Osteocyte (in vitro differentiated cells): ENCODE measurements around the gene UPK3BL1. TPM values are rescaled to one million over a fixed set of nuclear protein-coding genes. Genes with fewer than 3 reads are reported as not detected.
"Not testable (repeated sequence)": the region's sequence is repeated elsewhere in the genome, so short reads cannot be mapped to it uniquely, and the experiment has no call there.

ENCODE experiments used
- DNase-seq: peaks from one replicate; pipeline ENCODE4 v3.0.0; 2021; ENCODE audit warnings: mixed read lengths; ENCODE audit not compliant: unreplicated experiment; ENCODE audit errors: extremely low spot score
- H3K27ac Mint-ChIP-seq: one replicate; pipeline ENCODE4 v1.8.0; 2021; ENCODE audit warnings: mild to moderate bottlenecking, mixed read lengths; ENCODE audit not compliant: unreplicated experiment
- H3K27me3 Mint-ChIP-seq: one replicate; pipeline ENCODE4 v1.8.0; 2021; ENCODE audit warnings: mixed read lengths; ENCODE audit not compliant: unreplicated experiment
- H3K36me3 Mint-ChIP-seq: one replicate; pipeline ENCODE4 v1.8.0; 2021; ENCODE audit warnings: mixed read lengths; ENCODE audit not compliant: unreplicated experiment
- H3K4me1 Mint-ChIP-seq: one replicate; pipeline ENCODE4 v1.8.0; 2021; ENCODE audit warnings: mixed read lengths; ENCODE audit not compliant: unreplicated experiment
- H3K4me3 Mint-ChIP-seq: one replicate; pipeline ENCODE4 v1.8.0; 2021; ENCODE audit warnings: mild to moderate bottlenecking, moderate library complexity, mixed read lengths; ENCODE audit not compliant: unreplicated experiment
- H3K9me3 Mint-ChIP-seq: one replicate; pipeline ENCODE4 v1.8.0; 2021; ENCODE audit warnings: mixed read lengths; ENCODE audit not compliant: unreplicated experiment
- total RNA-seq: library from RNA; stranded (reverse); gene quantifications from 2 replicates; pipeline ENCODE4 v1.2.1, GENCODE V29; 2021

UPK3BL1 gene
- total RNA-seq, 1 donor from 2014 or later = 16.4 TPM

DNA sequence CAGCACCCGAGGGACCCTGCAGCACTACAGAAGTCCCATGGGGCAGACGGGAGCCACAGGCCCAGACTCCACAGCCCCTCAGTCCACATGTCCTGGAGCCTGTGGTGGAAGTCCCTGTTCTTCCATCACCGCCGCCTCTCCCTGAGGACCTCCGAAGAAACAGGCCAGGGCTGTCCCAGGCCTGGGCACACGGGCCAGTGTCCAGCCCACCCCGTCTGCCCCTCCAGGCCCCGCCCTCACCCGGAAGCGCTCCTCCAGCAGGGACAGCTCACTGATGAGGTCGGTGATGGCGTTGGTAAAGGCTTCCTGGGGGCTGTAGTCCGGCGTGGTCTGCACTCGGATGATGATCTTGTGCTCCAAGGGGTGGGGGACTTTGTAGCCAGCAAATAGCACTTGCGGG lies 24.3 kb upstream of the UPK3BL1 start:
- H3K36me3 Mint-ChIP-seq, H3K27me3 Mint-ChIP-seq, H3K27ac Mint-ChIP-seq, H3K9me3 Mint-ChIP-seq, H3K4me3 Mint-ChIP-seq, H3K4me1 Mint-ChIP-seq, DNase-seq: not testable (repeated sequence)

DNA sequence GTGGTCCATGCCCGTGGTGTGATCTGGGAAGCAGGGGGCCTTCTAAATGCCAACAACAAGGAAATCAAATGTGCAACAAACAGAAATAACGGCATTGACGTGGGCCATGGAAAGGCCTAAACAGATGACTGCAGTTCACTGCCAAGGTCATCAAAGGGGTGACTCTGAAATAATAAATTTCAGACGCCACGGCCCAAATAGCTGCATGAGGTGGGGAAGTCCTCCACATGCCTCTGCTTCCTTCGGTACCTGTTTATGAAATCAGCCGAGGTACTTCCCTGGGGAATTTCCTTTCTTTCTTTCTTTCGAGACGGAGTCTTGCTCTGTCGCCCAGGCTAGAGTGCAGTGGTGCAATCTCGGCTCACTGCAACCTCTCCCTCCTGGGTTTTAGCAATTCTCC lies 22.2 kb upstream of the UPK3BL1 start:
- not testable (repeated sequence) for H3K4me1 Mint-ChIP-seq, H3K27ac Mint-ChIP-seq, H3K36me3 Mint-ChIP-seq, H3K4me3 Mint-ChIP-seq, H3K9me3 Mint-ChIP-seq, H3K27me3 Mint-ChIP-seq, DNase-seq

DNA sequence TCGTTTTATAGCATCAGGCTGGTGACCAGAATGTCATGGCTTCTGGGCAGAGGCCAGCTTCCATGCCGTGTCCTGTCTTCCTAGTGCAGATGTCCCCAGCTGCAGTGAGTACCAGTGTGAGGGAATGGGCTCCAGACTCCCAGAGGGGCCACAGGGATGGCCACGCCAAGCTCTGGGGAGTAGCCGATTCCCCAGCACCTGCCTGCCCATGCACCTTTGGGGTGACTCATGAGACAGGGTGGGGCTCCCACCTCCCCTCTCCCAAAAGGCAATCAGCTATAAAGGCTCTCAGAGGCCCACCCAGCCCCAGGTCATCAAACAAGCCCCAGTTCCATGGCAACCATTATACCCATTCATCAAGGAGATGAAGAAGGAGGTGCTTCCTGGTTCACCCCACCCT lies 7.3 kb upstream of the UPK3BL1 start, which contains the start of gene SPDYE2B:
SPDYE2B (plus strand) TSS at position 396 of the 400 bp plus-strand sequence. CDS start 2,030 bp downstream, outside the sequence.
- H3K9me3 Mint-ChIP-seq, H3K4me1 Mint-ChIP-seq, H3K36me3 Mint-ChIP-seq, H3K27me3 Mint-ChIP-seq, H3K4me3 Mint-ChIP-seq, DNase-seq, H3K27ac Mint-ChIP-seq: not testable (repeated sequence)

DNA sequence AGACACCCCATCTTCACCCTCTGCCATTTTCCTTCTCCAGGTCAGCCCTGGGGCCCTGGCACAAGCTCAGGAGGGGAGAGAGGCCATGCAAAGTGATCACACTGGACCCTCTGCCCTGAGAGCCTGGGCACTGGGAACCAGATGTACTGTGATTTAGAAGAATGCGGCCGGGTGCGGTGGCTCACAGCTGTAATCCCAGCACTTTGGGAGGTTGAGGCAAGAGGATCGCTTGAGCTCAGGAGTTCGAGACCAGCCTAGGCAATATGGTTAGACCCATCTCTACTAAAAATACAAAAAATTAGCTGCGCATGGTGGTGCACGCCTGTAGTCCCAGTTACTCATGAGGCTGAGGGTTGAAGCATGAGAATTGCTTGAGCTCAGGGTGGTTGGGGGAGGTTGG lies 5.2 kb upstream of the UPK3BL1 start:
- H3K4me1 Mint-ChIP-seq, H3K27ac Mint-ChIP-seq, DNase-seq, H3K4me3 Mint-ChIP-seq, H3K9me3 Mint-ChIP-seq, H3K27me3 Mint-ChIP-seq, H3K36me3 Mint-ChIP-seq: not testable (repeated sequence)

DNA sequence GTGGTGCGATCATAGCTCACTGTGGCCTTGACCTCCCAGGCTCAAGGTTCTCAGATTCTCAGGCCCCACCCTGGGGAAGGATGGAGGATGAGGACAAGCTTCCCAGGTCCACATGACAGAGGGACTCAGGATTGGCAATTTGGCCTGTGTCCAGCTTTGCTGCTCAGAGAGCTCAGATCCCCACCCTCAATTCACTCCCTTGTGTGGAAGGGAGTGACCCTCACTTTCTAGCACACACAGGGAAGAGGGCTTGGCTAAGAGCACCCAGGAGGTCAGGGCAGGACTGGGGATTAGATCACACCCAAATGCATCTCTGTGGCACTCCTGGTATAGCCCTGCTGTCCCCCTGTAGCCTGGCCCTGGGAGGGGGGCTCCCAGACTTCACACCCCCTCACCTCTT lies 813 bp upstream of the UPK3BL1 start:
- not testable (repeated sequence) for H3K4me1 Mint-ChIP-seq, H3K27ac Mint-ChIP-seq, H3K4me3 Mint-ChIP-seq, H3K9me3 Mint-ChIP-seq, H3K36me3 Mint-ChIP-seq, DNase-seq, H3K27me3 Mint-ChIP-seq

DNA sequence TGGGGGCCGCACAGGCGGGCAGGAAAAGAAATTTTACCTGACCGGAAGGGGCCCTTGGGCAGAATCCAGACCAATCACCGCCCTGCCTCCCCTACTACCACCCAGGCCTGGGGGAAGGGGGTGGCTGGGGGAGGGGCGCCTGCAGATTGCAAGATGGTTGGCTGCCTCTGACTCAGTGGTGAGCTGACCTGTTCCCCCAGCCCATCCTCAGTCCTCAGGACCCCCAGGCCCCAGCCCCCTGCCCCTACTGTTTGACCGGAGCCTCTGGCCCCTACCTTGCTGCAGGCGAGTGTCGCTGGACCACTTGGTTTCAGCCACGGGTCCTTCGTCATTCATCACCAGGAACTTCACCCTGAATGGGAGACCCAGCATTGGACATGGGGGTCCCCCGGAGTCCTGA lies 3.7 kb downstream of the UPK3BL1 start:
- H3K27ac Mint-ChIP-seq, H3K9me3 Mint-ChIP-seq, H3K4me1 Mint-ChIP-seq, H3K4me3 Mint-ChIP-seq, H3K36me3 Mint-ChIP-seq, H3K27me3 Mint-ChIP-seq: not testable (repeated sequence)
- peak; percentile 73 for DNase-seq

DNA sequence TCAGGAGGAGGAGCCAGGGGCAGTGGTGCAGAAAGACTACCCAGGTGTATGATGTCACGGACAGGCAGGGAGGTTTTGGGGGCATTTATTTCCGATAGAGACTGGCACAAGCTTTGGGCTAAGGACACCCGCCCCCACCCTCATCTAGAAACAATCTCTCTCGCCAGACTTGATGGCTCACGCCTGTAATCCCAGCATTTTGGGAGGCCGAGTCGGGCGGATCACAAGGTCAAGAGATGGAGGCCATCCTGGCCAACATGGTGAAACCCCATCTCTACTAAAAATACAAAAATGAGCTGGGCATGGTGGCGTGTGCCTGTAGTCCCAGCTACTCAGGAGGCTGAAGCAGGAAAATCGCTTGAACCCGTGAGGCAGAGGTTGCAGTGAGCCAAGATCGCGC lies 5.6 kb downstream of the UPK3BL1 start:
- not testable (repeated sequence) for H3K36me3 Mint-ChIP-seq, H3K9me3 Mint-ChIP-seq, H3K4me3 Mint-ChIP-seq, H3K4me1 Mint-ChIP-seq, H3K27ac Mint-ChIP-seq, DNase-seq, H3K27me3 Mint-ChIP-seq

DNA sequence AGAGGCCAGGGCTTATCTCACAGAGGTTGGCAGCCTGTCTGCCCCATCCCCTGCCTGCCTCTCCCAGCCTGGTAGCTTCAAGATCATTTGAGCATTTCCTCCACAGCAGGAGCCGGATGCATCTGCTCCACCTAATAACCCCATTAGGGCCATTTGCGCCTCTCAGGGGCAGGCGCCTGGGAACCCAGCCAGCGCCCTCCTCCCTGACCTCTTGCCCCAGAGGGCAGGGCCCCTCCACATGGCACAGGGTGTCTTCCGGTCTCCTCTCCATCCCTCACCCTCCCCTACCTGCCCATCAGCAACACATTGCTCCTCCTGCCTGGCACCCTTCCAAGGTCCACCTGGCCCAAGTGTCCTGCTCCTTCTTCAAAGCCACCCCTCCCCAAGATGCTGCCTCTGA lies 7.2 kb downstream of the UPK3BL1 start:
- H3K9me3 Mint-ChIP-seq, H3K27me3 Mint-ChIP-seq, DNase-seq, H3K4me1 Mint-ChIP-seq, H3K4me3 Mint-ChIP-seq, H3K36me3 Mint-ChIP-seq, H3K27ac Mint-ChIP-seq: not testable (repeated sequence)

DNA sequence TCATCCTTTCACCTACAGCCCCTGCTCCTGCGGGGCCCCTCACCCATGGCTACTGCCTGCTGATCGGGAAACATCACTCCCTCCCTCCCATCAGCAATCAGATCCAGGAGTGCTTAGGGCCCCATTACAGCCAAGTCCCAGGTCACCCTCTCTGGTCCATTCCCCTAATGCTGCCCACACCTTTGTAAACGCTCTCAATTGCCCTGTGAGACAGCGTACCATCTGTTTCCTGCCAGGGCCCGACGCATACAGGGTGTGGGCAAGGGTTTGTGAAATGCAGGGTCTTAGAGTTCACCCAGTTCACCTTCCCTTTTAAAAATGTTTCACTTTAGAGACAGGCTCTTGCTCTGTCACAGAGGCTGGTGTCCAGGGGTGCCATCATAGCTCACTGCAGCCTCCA lies 8.3 kb downstream of the UPK3BL1 start:
- H3K9me3 Mint-ChIP-seq = not testable (repeated sequence)

DNA sequence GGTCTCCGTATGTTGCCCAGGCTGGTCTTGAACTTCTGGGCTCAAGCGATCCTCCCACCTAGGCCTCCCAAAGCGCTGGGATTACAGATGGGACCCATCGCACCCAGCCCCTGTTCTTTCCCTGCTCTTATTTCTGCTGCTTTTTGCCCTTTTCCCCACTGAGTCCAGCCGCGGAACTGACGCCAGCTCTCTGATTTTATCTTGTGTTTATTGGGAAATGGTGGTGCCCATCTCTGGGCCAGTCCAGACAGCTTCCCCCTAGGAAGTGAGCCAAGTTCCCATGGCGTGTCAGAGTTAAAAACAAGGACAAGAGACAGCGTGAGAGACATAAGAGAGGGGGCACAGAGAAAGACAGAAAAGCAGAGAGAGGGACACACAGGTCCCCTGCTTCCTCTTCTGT lies 12.0 kb downstream of the UPK3BL1 start:
- not testable (repeated sequence) for H3K4me1 Mint-ChIP-seq, DNase-seq, H3K27ac Mint-ChIP-seq, H3K9me3 Mint-ChIP-seq, H3K36me3 Mint-ChIP-seq, H3K4me3 Mint-ChIP-seq, H3K27me3 Mint-ChIP-seq

More for the DNA sequence above, 8.3 kb downstream of the UPK3BL1 start:
- not testable (repeated sequence) for H3K27me3 Mint-ChIP-seq, H3K27ac Mint-ChIP-seq, H3K4me3 Mint-ChIP-seq, H3K36me3 Mint-ChIP-seq, H3K4me1 Mint-ChIP-seq, DNase-seq

DNA sequence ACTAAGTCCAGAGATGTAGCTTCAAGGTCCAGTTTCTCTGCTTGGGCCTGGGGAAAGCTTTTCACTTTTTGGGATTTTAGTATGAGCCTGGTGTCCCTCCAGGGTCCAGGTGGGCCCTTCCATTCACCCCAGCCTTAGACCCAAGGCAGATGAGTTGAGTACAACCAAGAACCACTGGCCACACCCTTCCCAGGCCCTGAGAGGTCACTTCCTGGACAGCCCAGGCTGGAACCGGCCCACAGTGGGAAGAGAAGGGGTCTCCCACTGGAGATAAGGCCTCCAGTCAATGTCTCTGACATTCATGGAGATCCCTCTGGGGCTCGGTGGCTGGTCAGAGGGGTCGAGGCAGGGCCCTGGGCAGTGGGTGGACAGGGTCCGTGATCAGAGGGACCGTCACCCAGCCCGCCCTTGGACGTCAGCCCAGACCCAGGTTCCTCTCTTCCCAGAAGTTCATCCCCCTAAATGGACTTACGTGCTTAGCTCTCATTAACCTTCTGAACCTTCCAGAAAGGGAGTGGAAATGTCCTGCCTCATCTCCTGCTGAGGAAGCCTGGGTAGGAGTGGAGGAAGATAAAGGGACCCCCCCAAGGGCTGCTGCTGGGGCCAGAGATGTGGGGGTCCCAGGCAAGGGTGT lies 15.2 kb downstream of the UPK3BL1 start:
- H3K27me3 Mint-ChIP-seq, H3K36me3 Mint-ChIP-seq, H3K4me1 Mint-ChIP-seq, H3K9me3 Mint-ChIP-seq, H3K4me3 Mint-ChIP-seq, H3K27ac Mint-ChIP-seq, DNase-seq: not testable (repeated sequence)

DNA sequence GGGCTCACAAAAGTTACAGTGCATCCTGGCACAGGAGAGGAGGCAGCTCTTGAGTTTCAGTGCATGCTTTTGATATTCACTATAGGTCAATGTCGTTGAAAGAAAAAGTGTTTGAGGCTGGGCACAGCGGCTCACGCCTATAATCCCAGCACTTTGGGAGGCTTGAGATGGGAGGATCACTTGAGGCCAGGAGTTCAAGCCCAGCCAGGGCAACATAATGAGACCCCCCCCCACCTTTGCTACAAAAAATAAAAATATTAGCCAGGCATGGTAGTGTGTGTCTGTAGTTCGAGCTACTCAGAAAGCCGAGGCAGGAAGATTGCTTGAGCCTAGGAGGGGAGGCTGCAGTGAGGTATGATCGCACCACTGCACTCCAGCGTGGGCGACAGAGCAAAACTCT lies 24.5 kb downstream of the UPK3BL1 start:
- H3K9me3 Mint-ChIP-seq, H3K4me3 Mint-ChIP-seq, H3K27me3 Mint-ChIP-seq, H3K4me1 Mint-ChIP-seq, DNase-seq, H3K27ac Mint-ChIP-seq, H3K36me3 Mint-ChIP-seq: not testable (repeated sequence)
